ENCODE measurements around the gene MORN2.

- TF ChIP-seq REST (IDR thresholded peaks at IDR 0.05) = no peak; the same call in none of the 2 replicates
- no peak for TF ChIP-seq CTCF (IDR thresholded peaks at IDR 0.05)
- no peak for TF ChIP-seq EP300 (IDR thresholded peaks at IDR 0.05)
- no peak for TF ChIP-seq NFE2L2 (conservative IDR thresholded peaks at IDR 0.05; ENCODE audit: low read length)
- peak; percentile 79 for TF ChIP-seq POLR2A (IDR thresholded peaks at IDR 0.05; ENCODE audit: low read length)
- TF ChIP-seq SMC3 (IDR thresholded peaks at IDR 0.05) = no peak
- TF ChIP-seq RFX5 (IDR thresholded peaks at IDR 0.05) = no peak
- TF ChIP-seq HDAC2 (IDR thresholded peaks at IDR 0.05) = no peak
These were observed at the start of gene MORN2, which contains the start of gene DHX57 for GRCh38 chr2:38875576-38876367.
